IMR-90 (cell line): ENCODE results near the gene INPP1.

ENCODE experiments used
- CTCF ChIP-seq: conservative IDR thresholded peaks from 2 replicates; pipeline ENCODE4 v1.5.1; 2012; ENCODE audit warnings: mild to moderate bottlenecking, low read depth, low read length, improper control_type of control experiment
- ELK1 ChIP-seq: fragments of 150-350 bp; IDR thresholded peaks from 2 replicates; pipeline ENCODE4 v1.6.1; 2016; ENCODE audit warnings: low read depth, mild to moderate bottlenecking, low read length, moderate library complexity, borderline replicate concordance
- MXI1 ChIP-seq: IDR thresholded peaks from 2 replicates; pipeline ENCODE4 v1.6.1; 2012; ENCODE audit warnings: low read depth, mild to moderate bottlenecking, low read length, moderate library complexity, borderline replicate concordance
- POLR2A ChIP-seq: IDR thresholded peaks from 2 replicates; pipeline ENCODE4 v1.6.1; 2012; ENCODE audit warnings: mild to moderate bottlenecking, low read depth, low read length
- RAD21 ChIP-seq: IDR thresholded peaks from 2 replicates; pipeline ENCODE4 v1.6.1; 2012; ENCODE audit warnings: low read length, improper control_type of control experiment
- RFX5 ChIP-seq: IDR thresholded peaks from 2 replicates; pipeline ENCODE4 v1.8.0; 2012; ENCODE audit warnings: low read depth, mild to moderate bottlenecking, low read length, moderate library complexity
- SMC3 ChIP-seq: fragments of 150-350 bp; IDR thresholded peaks from 2 replicates; pipeline ENCODE4 v1.6.1; 2016; ENCODE audit warnings: low read depth, mild to moderate bottlenecking, antibody characterized with exemption, low read length, moderate library complexity

DNA sequence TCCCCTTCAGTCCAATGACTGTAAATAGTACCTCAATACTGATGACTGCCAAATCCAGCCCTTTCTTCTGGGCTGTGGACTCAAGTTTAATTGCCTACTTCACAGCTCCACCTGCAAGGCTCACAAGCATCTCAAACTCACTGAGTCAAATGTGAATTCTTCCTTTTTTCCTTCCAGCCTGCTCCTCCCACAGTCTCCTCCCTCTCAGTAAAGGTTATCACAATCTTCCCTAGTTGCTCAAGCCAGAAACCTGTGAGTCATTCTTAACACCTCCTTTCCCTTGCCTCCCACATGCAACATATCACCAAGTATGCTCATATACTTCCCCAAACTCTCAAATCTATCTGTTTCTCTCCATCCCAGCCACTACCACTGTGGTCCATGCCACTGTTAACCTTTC, 61.1 kb downstream of the INPP1 start:
- no peak for TF ChIP-seq POLR2A
- TF ChIP-seq CTCF, result no peak
- no peak for TF ChIP-seq ELK1
- no peak for TF ChIP-seq MXI1
- no peak for TF ChIP-seq RAD21
- no peak for TF ChIP-seq SMC3
- no peak for TF ChIP-seq RFX5
